Inferior parietal cortex (tissue), 1 donor: ENCODE measurements around the gene TMTC1.

Source experiments
- DNase-seq: peaks from one replicate; pipeline ENCODE4 v3.0.0-alpha.2; 2016; ENCODE audit errors: extremely low spot score

TMTC1 gene

GRCh38 chr12:29741342-29742241, 42.1 kb downstream of the TMTC1 start:
- no peak for DNase-seq

DNA sequence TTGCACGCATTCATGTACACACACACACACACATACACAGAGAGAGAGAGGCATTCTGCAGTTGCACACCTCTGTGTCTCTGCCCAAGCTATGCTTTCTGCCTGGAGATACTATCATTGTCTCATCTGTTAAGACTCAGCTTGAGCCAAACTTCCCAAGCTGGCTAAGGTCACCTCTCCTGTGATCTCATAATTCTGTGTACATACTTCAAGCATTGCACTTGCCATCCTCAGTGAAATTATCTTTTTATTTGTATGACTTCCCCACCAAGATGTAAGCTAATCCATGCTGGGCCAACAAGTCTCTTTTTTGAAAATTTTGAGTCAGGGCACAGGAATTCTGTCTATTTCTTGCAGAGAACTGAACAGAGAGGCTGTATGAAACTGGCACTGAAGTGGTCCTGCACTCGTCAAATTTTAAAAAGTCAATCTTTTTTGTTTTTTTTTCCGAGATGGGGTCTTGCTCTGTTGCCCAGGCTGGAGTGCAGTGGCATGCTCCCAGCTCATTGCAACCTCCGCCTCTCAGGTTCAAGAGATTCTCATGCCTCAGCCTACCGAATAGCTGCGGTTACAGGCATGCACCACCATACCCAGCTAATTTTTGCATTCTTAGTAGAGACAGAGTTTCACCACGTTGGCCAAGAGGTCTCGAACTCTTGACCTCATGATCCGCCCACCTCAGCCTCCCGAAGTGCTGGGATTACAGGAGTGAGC, 44.3 kb downstream of the TMTC1 start:
- no peak for DNase-seq

GRCh38 chr12:29738365-29738764, 45.4 kb downstream of the TMTC1 start:
- DNase-seq = no peak

DNA sequence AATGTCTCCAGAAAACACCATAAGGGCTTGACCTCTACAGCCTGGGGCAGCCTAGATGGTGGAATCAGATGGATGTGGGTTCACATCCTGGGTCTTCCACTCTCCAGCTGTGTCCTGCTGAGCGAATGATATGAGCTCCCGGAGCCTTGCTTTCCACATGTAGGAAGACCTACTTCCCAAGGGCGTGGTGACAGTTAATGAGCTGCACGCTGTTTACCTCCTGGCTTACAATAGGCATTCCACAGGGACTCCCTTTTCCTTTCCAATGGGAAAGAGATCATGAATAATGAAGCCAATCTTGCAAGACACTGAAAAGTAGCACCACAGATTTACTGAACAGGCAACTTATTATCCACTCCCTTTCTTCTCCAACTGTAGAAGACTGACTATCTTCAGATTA, 46.1 kb downstream of the TMTC1 start:
- no peak for DNase-seq

GRCh38 chr12:29735604-29736003, 48.1 kb downstream of the TMTC1 start:
- DNase-seq = no peak

GRCh38 chr12:29734734-29735133, 49.0 kb downstream of the TMTC1 start:
- DNase-seq = no peak

GRCh38 chr12:29734305-29734704, 49.4 kb downstream of the TMTC1 start:
- DNase-seq = no peak

GRCh38 chr12:29733501-29733900, 50.2 kb downstream of the TMTC1 start:
- DNase-seq = no peak

- no peak for DNase-seq
Observed at GRCh38 chr12:29733060-29733459, 50.7 kb downstream of the TMTC1 start.

- no peak for DNase-seq
Observed at GRCh38 chr12:29732593-29732992, 51.1 kb downstream of the TMTC1 start.

- DNase-seq = no peak
Observed at GRCh38 chr12:29732191-29732590, 51.6 kb downstream of the TMTC1 start.

GRCh38 chr12:29731591-29731990, 52.2 kb downstream of the TMTC1 start:
- no peak for DNase-seq

DNA sequence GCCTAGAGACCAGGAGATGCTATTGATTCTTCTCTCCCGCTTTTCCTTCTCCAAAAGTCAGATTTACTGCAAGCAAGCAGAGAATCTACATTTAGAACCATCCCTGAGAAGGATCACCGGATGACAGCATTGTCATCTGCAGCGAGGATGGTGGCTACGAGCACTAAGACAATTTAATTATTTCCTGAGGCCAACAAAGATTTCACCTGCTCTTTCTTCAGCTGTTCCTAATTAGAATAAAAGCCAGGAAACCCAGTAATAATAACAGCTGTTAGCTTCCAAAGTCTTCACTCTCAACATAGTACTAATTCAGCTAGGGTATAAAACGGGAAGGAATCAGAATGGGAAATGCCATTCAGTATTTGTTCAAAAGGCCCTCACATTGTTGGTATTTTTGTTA, 53.3 kb downstream of the TMTC1 start:
- no peak for DNase-seq

GRCh38 chr12:29728030-29728429, 55.7 kb downstream of the TMTC1 start:
- DNase-seq = no peak

GRCh38 chr12:29726741-29727348, 56.9 kb downstream of the TMTC1 start:
- DNase-seq = no peak

GRCh38 chr12:29726321-29726692, 57.4 kb downstream of the TMTC1 start:
- DNase-seq = no peak

DNA sequence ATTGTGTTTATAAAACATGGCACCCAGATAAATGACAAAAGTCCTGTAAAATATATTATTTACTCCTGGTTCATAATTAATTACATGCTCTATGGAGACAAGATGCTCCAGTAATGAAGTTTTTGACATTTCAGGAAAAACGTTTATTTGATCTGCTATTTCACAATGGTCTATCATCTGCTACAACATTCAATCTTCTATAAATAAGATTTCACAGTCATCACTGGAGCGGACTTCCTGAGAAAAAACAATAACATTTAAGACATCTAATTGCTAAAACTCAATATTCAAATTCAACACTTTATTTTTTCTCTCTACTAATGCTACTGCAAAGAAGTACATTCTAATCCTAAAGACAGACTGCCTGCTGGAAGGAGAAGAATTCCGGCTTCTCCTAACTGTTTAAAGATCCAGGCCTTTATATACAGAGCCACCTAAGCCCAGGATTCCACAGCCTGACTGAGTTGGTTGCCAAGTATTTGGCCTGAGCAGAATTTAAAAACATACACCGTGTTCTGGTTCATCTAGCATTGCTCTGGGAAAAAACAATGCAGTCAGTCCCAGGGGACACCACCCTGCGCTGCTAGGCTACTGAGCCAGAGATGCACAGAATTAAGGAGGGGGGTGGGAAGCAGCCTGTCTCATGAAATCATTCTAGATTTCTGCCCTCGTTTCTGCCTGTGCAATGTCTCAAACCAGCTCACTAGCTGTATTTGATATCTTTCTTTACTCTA, 58.0 kb downstream of the TMTC1 start:
- DNase-seq = no peak

DNA sequence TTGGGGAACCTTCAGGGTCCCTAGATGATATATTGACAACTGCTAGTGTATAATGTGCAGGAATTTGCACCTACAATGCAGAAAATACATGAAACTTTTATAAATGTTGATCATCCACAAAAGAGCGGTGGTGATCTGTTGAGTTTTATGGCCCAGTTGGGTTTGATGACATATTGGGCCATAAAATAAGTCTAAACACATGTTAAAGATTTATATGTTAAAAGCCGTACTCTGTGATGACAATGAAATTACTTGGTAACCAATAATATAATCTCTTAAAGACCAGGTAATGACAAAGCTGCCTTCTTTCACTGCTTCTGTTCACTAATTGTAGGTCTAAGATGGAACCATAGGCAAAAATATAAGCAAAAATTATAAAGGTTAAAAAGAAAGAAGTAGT, 61.6 kb downstream of the TMTC1 start:
- DNase-seq = no peak

DNA sequence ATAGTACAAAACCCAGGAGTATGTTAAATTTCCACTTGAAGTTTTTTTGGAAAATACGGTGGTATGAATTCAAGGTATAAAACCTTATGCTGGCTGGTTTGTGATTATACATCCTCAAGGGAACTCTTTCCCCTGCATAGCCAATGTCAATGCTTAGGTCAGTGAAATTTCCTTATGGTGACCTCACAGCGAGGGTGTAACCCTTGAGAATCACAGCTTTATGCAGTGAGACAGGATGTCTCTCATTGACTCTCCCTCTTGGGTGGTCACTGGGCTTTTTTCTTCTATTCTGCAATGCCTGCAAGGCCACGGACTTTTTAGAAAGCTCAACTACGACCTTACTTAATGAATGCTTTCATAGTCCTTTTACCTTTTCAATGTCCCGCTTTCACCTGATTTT, 64.4 kb downstream of the TMTC1 start:
- DNase-seq = no peak

DNA sequence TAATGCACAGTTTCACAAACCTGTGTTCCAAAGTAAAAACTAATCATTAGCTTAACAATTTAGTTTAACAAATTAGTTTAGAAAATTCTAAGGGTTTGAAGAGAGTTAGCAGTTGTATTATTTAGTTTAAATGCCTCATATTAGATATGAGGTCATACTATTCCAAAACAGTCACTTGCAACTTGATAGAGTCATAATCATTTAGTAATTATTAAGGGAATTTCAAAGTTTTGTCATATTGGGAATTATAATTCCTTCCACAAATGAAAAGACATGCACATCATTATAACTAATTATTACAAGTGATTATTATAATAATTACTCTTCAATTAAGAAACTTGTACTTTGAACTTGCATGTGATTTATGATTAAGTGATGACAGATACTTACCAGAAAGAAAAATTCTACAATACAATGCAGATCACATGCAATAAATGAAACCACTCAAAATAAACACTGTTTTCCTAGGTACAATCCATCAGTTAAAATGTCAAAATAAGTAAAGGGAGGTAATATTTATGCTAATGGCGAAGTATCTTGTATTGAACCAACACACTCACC, 66.1 kb downstream of the TMTC1 start:
- DNase-seq = no peak

GRCh38 chr12:29714966-29715365, 68.8 kb downstream of the TMTC1 start:
- no peak for DNase-seq

GRCh38 chr12:29713729-29714128, 70.0 kb downstream of the TMTC1 start:
- DNase-seq = no peak
